ENCODE data around the gene ATP8A2. TPM values are rescaled to one million over a fixed set of nuclear protein-coding genes. Genes with fewer than 3 reads are reported as not detected.

The ATP8A2 gene
- total and polyA plus RNA-seq, 9 of the 15 experiments (the other 6 are each of a cell fraction or from before 2014, with no cell fraction given) = under 0.01 to 0.33 (median 0.06) TPM; not detected in 4

DNA sequence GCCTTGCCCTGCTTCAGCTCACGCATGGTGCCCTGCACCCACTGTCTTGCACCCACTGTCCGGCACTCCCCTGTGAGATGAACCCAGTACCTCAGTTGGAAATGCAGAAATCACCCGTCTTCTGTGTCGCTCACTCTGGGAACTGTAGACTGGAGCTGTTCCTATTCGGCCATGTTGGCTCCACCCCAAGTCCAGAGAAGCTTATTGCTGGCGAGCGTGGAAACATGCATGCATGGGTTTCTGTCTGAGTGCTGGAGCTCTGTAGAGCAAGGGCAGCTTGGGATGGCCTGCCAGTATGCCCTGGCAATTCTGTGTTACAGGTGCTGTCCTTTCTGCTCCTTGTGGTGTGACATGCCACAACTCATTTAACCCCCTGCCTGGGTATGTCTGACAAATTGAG is 527.2 kb downstream of the ATP8A2 start:
- POLR2A ChIA-PET = no interaction called here
- no peaks in the 10 kb centered on the region for H3K4me1 ChIP-seq (replicated peaks in 1 of 2; ENCODE audit: control insufficient read depth in 2 of 2, insufficient read depth in 2 of 2, low read length in 2 of 2)
- no peaks in the 10 kb centered on the region for H3K9me1 ChIP-seq (ENCODE audit: control insufficient read depth, insufficient read depth, low read length)
- intact Hi-C loops (cut with micrococcal nuclease) (no loop called here), in situ Hi-C loops (cut with MboI) (no loop called here)
- no peaks in the 10 kb centered on the region for H3K36me3 ChIP-seq (ENCODE audit: control insufficient read depth, insufficient read depth, low read length)
- ATAC-seq = no peak
- H3K9me3 ChIP-seq (replicated peaks; ENCODE audit: control insufficient read depth, insufficient read depth, low read depth, low read length) = no peaks in the 10 kb centered on the region
- H3K4me2 ChIP-seq (ENCODE audit: insufficient read depth, low read length) = no peak overlapping the region
- no peak overlapping the region for H2AFZ ChIP-seq (ENCODE audit: low read depth, low read length)
- no peaks in the 10 kb centered on the region for H4K20me1 ChIP-seq (replicated peaks; ENCODE audit: control insufficient read depth, insufficient read depth, low read length)
- CTCF ChIA-PET (ENCODE audit: low intra/inter-chr PET ratio) = no interaction called here
- 2% methylated on average over 6 of the region's 7 CpGs for WGBS (ENCODE audit: insufficient coverage, low coverage, missing lambda C conversion rate)
- no peak overlapping the region for H3K4me3 ChIP-seq
- peaks cover 0 to 2% of the 10 kb centered on the region in 2 experiments; a peak in 1 of 5 replicates for H3K27me3 ChIP-seq (ENCODE audit: control insufficient read depth in 2 of 2, insufficient read depth in 2 of 2, low read length in 2 of 2)
- no peak overlapping the region for H3K9ac ChIP-seq (ENCODE audit: insufficient read depth in 1 of 2, low read depth in 2 of 2, low read length in 2 of 2)
- no peak for FAIRE-seq
- DNase-seq (ENCODE audit: extremely low read depth in 1 of 4, low spot score in 3 of 4) = no peak
- H3K79me2 ChIP-seq (ENCODE audit: control insufficient read depth, insufficient read depth, low read length) = no peaks in the 10 kb centered on the region
- no peak overlapping the region for H3K27ac ChIP-seq (ENCODE audit: extremely low read depth, low read depth, low read length)
- BruUV-seq (replicated peaks) = no TSS peak
- TF ChIP-seq PATZ1 (CRISPR knock-in tag; IDR thresholded peaks at IDR 0.05; ENCODE audit: borderline replicate concordance) (no peak), MEIS2 (IDR thresholded peaks at IDR 0.05; ENCODE audit: partially characterized antibody) (no peak), HIVEP1 (CRISPR knock-in tag; IDR thresholded peaks at IDR 0.05) (no peak), ZNF407 (IDR thresholded peaks at IDR 0.05; ENCODE audit: low read depth) (no peak), MYC (IDR thresholded peaks at IDR 0.05; ENCODE audit: low read depth, low read length) (no peak), MYC (CRISPR knock-in tag; IDR thresholded peaks at IDR 0.05; ENCODE audit: borderline replicate concordance, low read depth) (no peak), FOS (IDR thresholded peaks at IDR 0.05; ENCODE audit: extremely low read depth, insufficient read length) (no peak), ZNF696 (CRISPR knock-in tag; conservative IDR thresholded peaks at IDR 0.05) (no peak), MAZ (CRISPR knock-in tag; conservative IDR thresholded peaks at IDR 0.05 in 1 of 2, IDR thresholded peaks at IDR 0.05 in 1 of 2) (no peak)

Measured in K562 (cell line).